Mesodermal cell (in vitro differentiated cells): Measurements from ENCODE around the gene ANGEL2.

Source experiments
- H3K27ac ChIP-seq: 2 replicates; pipeline ENCODE4 v1.7.0; 2013; ENCODE audit warnings: mild to moderate bottlenecking, low read depth, low read length, moderate library complexity; ENCODE audit not compliant: severe bottlenecking
- H3K36me3 ChIP-seq: 2 replicates; pipeline ENCODE4 v1.7.1; 2013; ENCODE audit warnings: mild to moderate bottlenecking, low read length, moderate library complexity; ENCODE audit not compliant: control insufficient read depth, insufficient read depth
- H3K4me1 ChIP-seq: one replicate; pipeline ENCODE4 v1.7.1; 2013; ENCODE audit warnings: mild to moderate bottlenecking, low read length; ENCODE audit not compliant: insufficient read depth, control insufficient read depth, poor library complexity, severe bottlenecking
- H3K4me3 ChIP-seq: 2 replicates; pipeline ENCODE4 v1.7.0; 2013; ENCODE audit warnings: low read length, control low read depth, mild to moderate bottlenecking; ENCODE audit not compliant: insufficient read depth, poor library complexity, severe bottlenecking; ENCODE audit errors: extremely low read depth
- H3K9me3 ChIP-seq: 2 replicates; pipeline ENCODE4 v1.7.1; 2013; ENCODE audit warnings: mild to moderate bottlenecking, low read length, moderate library complexity; ENCODE audit not compliant: control insufficient read depth
- WGBS, 2 experiments: methylation state at CpG; one replicate each; pipeline ENCODE4 v1.1.5; 2013; ENCODE audit warnings: missing lambda C conversion rate in 2 of 2; ENCODE audit not compliant: insufficient coverage in 2 of 2; 5-methylcytosine and 5-hydroxymethylcytosine counted together

ANGEL2 gene

DNA sequence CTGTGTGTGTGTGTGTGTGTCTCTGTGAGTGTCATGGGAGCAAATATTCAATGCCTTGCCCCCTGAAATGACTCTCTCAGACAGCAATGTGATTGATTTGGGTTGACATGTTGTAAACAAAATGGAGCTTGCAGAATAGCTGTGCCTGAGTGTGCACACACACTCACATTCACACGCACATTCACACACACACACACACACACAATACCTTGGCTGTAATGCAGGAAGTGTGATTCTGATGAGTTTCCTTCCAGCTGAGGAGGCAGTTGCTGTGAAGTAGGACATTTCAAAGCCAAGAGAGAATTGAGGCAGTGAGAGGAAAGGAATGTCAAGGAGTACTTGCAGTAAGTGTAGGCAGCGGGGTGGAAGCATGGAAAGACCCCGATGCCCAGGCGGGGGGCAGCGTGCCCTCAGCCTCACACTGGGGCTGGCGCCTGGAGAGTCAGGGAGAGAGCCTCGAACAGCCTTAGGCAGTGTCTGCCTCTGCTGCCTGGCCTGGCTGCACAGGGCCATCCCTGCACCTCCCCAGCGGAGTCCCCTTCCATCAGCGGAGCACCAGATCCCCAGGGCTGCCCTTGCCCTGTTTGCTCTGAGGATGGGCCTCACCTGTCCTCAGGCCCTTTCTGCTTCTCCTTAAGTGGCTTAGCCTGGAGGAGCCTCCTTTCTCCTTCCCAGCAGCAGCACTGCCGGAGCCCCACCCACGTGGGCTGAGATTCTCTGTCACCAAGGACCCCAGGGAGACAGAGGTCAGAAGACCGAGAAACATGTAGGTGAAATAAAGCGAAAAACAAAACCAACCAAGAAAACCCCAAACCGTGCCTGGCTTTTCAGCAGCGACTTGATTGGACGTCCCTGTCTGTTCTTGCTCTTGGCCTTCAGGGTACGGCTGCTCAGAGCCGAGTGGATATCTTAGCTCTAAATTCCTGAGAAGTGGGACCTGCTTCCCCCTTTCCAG, 56.1 kb downstream of the ANGEL2 start:
- H3K9me3 ChIP-seq, result no peaks in the 10 kb centered on the region
- peaks cover 37% of the 10 kb centered on the region for H3K36me3 ChIP-seq
- WGBS, 2 experiments, result 93 to 97% methylated on average over 14 to 15 of the region's 18 CpGs
- no peak overlapping the region for H3K4me3 ChIP-seq
- H3K4me1 ChIP-seq, result peaks cover 17% of the 10 kb centered on the region
- H3K27ac ChIP-seq, result no peak overlapping the region

DNA sequence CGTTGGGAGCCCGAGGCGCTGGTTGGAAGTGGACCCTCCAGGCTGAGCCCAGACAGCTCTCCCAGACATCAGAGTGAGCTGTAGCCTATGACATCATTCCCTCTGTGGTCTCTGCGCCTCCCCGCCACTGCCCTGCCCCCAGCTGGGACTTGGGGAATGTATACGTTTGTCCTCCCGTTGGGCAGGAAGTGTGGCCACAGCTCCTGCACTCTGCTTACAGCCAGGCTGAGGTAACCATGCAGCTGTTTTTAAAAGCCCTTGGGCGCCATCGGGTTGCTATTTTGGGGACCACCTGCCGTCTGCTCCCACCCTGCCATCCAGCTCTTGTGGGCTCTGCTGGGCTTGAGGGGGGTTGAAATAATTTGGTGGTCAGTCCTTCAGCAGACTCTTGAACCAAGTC, 57.5 kb downstream of the ANGEL2 start:
- Histone ChIP-seq H3K4me3 (no peak overlapping the region), H3K9me3 (no peaks in the 10 kb centered on the region), H3K4me1 (peaks cover 17% of the 10 kb centered on the region), H3K27ac (no peak overlapping the region), H3K36me3 (peaks cover 44% of the 10 kb centered on the region)
- WGBS, 2 experiments, result 76 to 93% methylated on average over 9 of the region's 10 CpGs

DNA sequence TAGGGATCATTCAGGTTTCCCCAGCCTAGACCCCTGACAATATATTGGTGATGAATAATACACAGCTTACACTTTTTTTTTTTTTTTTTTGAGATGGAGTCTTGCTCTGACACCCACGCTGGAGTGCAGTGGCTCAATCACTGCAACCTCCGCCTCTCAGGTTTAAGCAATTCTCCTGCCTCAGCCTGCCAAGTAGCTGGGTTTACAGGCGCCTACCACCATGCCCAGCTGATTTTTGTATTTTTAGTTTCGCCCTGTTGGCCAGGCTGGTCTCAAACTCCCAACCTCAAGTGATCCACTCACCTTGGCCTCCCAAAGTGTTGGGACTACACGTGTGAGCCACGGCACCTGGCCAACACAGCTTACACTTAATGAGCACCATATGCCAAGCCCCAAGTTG, 58.1 kb downstream of the ANGEL2 start:
- H3K9me3 ChIP-seq, result no peaks in the 10 kb centered on the region
- WGBS, 2 experiments, result 83 to 100% methylated on average over 4 to 6 of the region's 6 CpGs
- H3K4me1 ChIP-seq, result peaks cover 17% of the 10 kb centered on the region
- H3K36me3 ChIP-seq, result peaks cover 40% of the 10 kb centered on the region
- H3K4me3 ChIP-seq, result no peak overlapping the region
- H3K27ac ChIP-seq, result no peak overlapping the region

DNA sequence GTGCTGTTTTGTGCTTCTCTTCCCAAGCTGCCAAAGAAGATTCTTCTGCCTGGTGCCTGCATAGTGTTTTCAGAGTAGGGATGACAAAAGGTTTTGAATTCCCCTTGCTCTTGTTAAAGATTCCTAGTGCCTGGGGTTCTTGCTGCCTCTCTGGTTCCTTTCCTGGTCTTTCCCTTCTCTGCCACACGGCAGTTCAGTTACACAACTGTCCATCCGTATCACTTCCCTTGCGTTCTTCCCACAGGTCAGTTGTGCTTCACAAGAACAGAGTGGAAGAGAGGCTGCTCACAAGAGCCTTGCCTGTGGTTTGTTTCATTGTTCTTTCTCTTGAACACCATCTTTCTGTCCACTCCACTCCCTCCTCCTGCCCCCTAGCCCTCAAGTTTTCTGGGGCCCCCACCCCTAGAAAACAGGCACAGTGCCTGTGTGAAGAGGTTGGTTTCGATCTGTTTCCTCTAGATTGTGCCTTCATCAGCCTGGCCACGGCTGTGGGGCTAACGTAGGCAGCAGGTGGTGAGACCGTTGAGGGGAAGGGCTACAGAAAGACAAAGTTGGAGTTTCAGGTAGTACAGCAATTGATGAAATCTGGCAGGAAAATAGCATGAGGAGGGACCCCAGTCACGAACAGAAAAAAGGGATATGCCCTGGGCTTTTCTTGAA, 59.6 kb downstream of the ANGEL2 start:
- Histone ChIP-seq H3K9me3 (no peaks in the 10 kb centered on the region), H3K27ac (no peak overlapping the region), H3K36me3 (peaks cover 26% of the 10 kb centered on the region), H3K4me1 (peaks cover 17% of the 10 kb centered on the region), H3K4me3 (no peak overlapping the region)
- WGBS, 2 experiments, result 94 to 95% methylated on average over 7 to 8 of the region's 8 CpGs

DNA sequence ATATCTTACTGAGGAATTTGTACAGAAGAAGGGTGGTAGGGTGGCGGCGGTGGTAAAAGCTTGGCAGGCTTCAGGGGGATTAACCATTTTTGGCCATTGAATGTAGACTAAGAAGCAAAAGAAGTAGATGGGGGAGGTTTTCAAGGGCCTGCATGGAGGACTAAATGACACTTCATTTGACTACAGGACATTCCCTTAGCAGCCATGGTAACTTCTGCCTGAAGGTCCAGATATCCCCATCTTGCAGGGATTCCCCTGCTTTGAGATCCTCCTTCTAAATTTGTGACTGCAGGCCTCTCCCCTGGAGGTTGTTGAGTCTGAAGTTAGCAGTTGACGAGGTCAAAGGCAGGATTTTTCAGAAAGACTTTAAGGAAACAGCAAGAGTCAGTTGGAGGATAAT, 60.6 kb downstream of the ANGEL2 start:
- Histone ChIP-seq H3K4me1 (peaks cover 17% of the 10 kb centered on the region), H3K4me3 (no peak overlapping the region), H3K36me3 (peaks cover 19% of the 10 kb centered on the region), H3K9me3 (no peaks in the 10 kb centered on the region), H3K27ac (no peak overlapping the region)
- 100% methylated on average over 1 to 3 of the region's 3 CpGs for WGBS, 2 experiments

DNA sequence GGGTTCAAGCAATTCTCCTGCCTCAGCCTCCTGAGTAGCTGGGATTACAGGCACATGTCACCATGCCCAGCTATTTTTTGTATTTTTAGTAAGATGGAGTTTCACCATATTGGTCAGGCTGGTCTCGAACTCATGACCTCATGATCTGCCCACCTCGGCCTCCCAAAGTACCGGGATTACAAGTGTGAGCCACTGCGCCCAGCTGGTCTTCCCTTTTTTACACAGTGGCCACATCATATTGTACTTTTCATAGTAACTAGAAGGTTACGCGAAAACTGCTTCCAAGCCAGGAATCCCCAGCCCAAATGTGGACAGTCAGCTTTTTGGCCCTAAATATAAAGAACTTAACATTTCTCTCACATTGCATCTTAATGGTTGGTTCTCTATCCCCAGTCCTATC, 61.2 kb downstream of the ANGEL2 start:
- no peaks in the 10 kb centered on the region for H3K9me3 ChIP-seq
- 98% methylated on average over 6 of the region's 6 CpGs; no CpG with 5 or more reads in 1 of the 2 experiments for WGBS, 2 experiments
- H3K27ac ChIP-seq, result no peak overlapping the region
- H3K36me3 ChIP-seq, result peaks cover 17% of the 10 kb centered on the region
- H3K4me3 ChIP-seq, result no peak overlapping the region
- H3K4me1 ChIP-seq, result peaks cover 15% of the 10 kb centered on the region

DNA sequence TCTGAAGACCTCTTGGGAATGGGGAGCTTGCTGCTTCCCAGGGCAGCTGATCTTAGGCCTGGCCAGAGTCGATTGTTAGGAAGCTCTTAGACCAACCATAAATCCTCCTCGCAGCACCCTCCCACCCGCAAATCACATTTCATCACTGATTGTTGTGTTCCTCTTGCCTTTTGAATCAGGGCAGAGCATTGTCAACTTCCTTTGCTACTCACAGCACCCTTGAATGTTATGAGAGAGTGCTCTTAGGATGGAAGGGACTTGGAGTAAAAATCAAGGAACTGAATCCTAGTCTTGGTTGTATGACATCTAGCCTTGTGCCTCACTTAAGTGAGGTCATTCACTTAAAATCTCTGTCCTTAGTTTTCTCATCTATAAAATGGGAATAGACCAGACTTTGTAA, 62.3 kb downstream of the ANGEL2 start:
- no peak overlapping the region for H3K27ac ChIP-seq

DNA sequence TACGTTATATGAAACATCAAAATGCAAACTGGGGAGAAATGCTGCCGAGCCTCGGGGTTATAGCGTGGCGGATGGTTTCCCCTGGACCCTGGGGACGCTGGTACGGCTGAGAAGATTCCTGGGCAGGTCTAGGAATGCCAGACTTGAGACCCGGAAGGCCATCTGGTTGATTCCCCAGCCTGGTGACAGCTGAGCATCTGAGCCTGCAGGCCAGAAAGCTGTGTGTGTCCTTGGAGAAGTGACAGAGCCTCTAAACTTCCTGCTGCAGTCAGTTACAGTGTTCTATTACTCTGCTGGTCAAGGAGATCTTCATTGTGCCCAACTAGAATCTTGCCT, 63.1 kb downstream of the ANGEL2 start:
- peaks cover 14% of the 10 kb centered on the region for H3K36me3 ChIP-seq
- H3K9me3 ChIP-seq, result no peaks in the 10 kb centered on the region
- H3K4me3 ChIP-seq, result no peak overlapping the region
- 74 to 76% methylated on average over 8 of the region's 8 CpGs for WGBS, 2 experiments
- peaks cover under 1% of the 10 kb centered on the region for H3K4me1 ChIP-seq
- no peak overlapping the region for H3K27ac ChIP-seq

More for the DNA sequence above, 62.3 kb downstream of the ANGEL2 start:
- Histone ChIP-seq H3K9me3 (no peaks in the 10 kb centered on the region), H3K4me3 (no peak overlapping the region), H3K4me1 (peaks cover 7% of the 10 kb centered on the region), H3K36me3 (peaks cover 14% of the 10 kb centered on the region)
- 86 to 87% methylated on average over 1 to 3 of the region's 3 CpGs for WGBS, 2 experiments

DNA sequence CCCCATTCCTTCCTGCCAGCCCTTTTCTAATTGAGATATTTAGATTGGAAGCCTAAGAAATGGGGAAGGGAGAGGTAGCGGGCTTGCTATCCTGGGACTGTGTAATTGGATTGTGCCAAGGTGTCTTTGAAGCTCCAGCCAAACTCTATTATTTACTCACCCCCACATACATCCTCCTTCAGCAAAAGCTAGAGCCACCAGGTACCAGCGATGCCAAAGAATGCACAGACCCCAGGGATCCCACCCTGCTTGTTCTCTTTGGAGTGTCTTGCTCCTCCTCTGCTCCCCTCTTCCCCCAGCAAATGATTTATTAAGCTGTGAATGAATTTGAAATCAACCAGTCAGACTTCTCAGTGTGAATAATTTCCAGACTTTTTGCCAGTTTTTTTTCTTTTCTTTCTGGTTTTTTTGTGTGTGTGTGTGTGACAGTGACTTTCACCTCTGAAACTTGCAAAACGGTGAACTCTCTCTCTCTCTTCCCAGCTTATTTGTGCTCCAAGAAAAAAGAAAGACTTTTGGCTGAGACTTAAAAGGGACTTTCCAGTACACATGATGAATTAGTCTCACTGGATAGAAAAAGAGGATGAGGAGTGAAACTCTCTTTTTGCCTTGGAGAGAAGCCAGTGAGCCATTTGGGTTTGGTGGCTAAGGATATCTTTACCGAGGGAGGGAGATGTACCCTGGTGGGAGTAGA, 63.6 kb downstream of the ANGEL2 start:
- H3K36me3 ChIP-seq, result peaks cover 12% of the 10 kb centered on the region
- 23 to 44% methylated on average over 2 of the region's 4 CpGs for WGBS, 2 experiments
- no peaks in the 10 kb centered on the region for H3K4me1 ChIP-seq
- H3K4me3 ChIP-seq, result peak overlapping the region; percentile 68
- H3K27ac ChIP-seq, result no peak overlapping the region
- no peaks in the 10 kb centered on the region for H3K9me3 ChIP-seq

DNA sequence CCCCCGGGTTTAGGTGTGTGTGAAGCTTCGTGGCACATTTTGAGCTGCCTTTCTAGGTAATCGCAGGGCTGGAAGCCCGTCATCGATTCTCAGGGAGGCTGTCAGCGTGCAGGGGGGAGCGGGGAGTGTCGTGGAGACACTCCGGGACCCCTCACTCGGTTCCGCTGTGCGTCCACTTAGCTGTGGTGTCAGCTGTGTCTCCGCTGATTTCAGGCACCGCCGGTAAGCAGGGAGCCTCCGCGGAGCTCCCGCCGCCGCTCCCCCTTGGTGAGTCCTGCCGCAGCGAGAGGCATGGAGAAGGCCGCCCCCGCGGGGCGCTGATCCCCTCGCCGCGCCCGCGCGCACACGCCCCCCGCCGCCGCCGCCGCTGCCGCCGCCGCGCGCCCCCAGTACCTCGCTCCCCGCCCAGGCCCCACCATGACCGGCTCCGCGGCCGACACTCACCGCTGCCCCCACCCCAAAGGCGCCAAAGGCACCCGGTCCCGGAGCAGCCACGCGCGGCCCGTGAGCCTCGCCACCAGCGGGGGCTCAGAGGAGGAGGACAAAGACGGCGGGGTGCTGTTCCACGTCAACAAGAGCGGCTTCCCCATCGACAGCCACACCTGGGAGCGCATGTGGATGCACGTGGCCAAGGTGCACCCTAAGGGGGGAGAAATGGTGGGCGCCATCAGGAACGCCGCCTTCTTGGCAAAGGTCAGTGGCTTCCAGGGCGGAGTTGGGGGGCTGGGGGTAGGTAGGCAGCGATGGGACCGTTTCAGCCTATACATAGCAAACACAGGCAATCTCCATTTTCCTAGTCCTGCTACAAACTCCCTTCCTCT, 64.3 kb downstream of the ANGEL2 start:
- WGBS, 2 experiments, result 1 to 3% methylated on average over 28 to 39 of the region's 72 CpGs
- Histone ChIP-seq H3K4me1 (no peaks in the 10 kb centered on the region), H3K4me3 (peak overlapping the region; percentile 68), H3K36me3 (peaks cover 9% of the 10 kb centered on the region), H3K9me3 (no peaks in the 10 kb centered on the region), H3K27ac (no peak overlapping the region)
